H1 (cell line): Measurements from ENCODE around the gene WDCP. TPM values are rescaled to one million over a fixed set of nuclear protein-coding genes. Genes with fewer than 3 reads are reported as not detected.

Experiments
- EZH2 ChIP-seq: fragments of 200-600 bp; sonication (generic); IDR thresholded peaks from 2 replicates; pipeline ENCODE4 v1.7.1; 2012; ENCODE audit warnings: low read depth, mild to moderate bottlenecking, moderate library complexity, low read length, inconsistent platforms; ENCODE audit not compliant: severe bottlenecking
- MAFK ChIP-seq: IDR thresholded peaks from 2 replicates; pipeline ENCODE4 v1.6.1; 2012; ENCODE audit warnings: low read depth, mild to moderate bottlenecking, improper control_type of control experiment, low read length
- RXRA ChIP-seq: IDR thresholded peaks from 2 replicates; pipeline ENCODE4 v1.6.1; 2011; ENCODE audit warnings: low read depth, mild to moderate bottlenecking, low read length, moderate library complexity; ENCODE audit not compliant: insufficient read depth
- SP1 ChIP-seq: IDR thresholded peaks from 2 replicates; pipeline ENCODE4 v1.6.1; 2011; ENCODE audit warnings: low read depth, low read length
- YY1 ChIP-seq: IDR thresholded peaks from 2 replicates; pipeline ENCODE4 v1.6.1; 2011; ENCODE audit warnings: low read depth, mild to moderate bottlenecking, low read length
- polyA plus RNA-seq, 7 experiments: library from polyadenylated mRNA; depleted of rRNA in 3 of 7; stranded (reverse) in 5 of 7; unstranded in 2 of 7; fragments of >200 nt in 5 of 7; fragments of 200-250 nt in 2 of 7; gene quantifications; 1 replicate in 5 of 7; 2 replicates in 1 of 7; 4 replicates in 1 of 7; pipeline versions ENCODE4 v1.2.1 to v1.2.3, GENCODE V29; 2011 to 2013; ENCODE audit warnings: missing spikeins in 2 of 7, mixed read lengths in 2 of 7
- total RNA-seq: library from RNA; stranded (reverse); fragmentation: NEBNext Ultra II Directional; extraction: Animal tissue kit (Norgen Biotek cat#: 25700); gene quantifications from 2 replicates; pipeline ENCODE4 v1.2.1, GENCODE V29; 2021

WDCP gene
- total and polyA plus RNA-seq, 2 of the 8 experiments (the other 6 are each of a cell fraction or from before 2014, with no cell fraction given): 19.2 to 40.1 TPM

DNA sequence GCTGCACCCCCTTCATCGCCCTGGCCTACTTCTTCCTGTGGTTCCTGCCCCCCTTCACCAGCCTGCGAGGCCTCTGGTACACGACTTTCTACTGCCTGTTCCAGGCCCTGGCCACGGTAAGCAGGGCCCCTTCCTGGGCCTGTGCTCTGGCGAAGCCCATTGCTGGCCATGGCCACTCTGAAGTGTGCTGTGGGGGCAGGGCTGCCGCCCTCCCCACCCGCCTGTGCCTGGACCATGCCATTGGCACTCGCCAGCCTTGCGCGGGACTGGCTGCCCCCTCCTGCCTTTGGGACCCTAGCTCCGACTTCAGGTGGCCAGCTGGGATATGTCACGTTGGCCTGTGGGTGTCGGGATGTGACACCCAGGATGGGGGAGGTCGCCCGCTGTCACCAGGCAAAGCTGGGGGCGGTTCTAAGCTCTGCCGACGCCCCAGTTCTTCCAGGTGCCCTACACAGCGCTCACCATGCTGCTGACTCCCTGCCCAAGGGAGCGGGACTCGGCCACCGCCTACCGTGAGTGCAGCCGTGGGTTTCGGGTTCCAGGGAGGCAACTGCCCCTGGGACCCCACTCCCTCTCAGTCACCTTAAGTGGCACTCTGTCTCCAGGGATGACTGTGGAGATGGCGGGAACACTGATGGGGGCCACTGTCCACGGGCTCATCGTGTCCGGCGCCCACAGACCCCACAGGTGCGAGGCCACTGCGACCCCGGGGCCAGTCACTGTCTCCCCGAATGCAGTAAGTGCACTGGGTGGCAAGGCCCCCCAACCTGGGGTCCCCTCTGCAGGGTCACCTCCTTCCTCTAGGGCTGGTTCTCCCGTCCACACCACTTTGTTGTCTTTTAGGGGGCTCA lies 30.1 kb downstream of the WDCP start (continued):
- TF ChIP-seq EZH2 (no peak), SP1 (no peak), RXRA (no peak), MAFK (no peak), YY1 (no peak)
